ENCODE measurements around the gene NYAP1.
A peak's percentile ranks its signal among the peaks of the same experiment; 100 is the strongest.

The NYAP1 gene

GRCh38 chr7:100472121-100472851 lies 11.4 kb upstream of the NYAP1 start:
- Histone ChIP-seq H3K4me3 (no peak overlapping the region), H3K9me3 (no peaks in the 10 kb centered on the region), H3K27me3 (no peaks in the 10 kb centered on the region), H3K36me3 (peaks cover 4 to 83% (median 20%) of the 10 kb centered on the region in 3 donors), H3K27ac (peak overlapping the region; percentile 59 to 65), H3K4me1 (peaks cover 0 to 64% (median 43%) of the 10 kb centered on the region in 4 donors)
- DNase-seq = no peak
- TF ChIP-seq CTCF (IDR thresholded peaks at IDR 0.05) = no peak
- intact Hi-C loops (cut with DNase I; ENCODE audit: low total_unique reads) = loop anchor here (10.0 kb wide), 1 partner anchor 203 kb away; the partner anchor contains the start of gene GNB2

- Histone ChIP-seq H3K27me3 (no peaks in the 10 kb centered on the region), H3K4me3 (no peak overlapping the region), H3K27ac (peak overlapping the region; percentile 59 to 65), H3K4me1 (peaks cover 0 to 64% (median 47%) of the 10 kb centered on the region in 4 donors), H3K9me3 (no peaks in the 10 kb centered on the region), H3K36me3 (peaks cover 4 to 77% (median 16%) of the 10 kb centered on the region in 3 donors)
- peak; percentile 38 to 74 for DNase-seq
- no peak for TF ChIP-seq CTCF (IDR thresholded peaks at IDR 0.05)
- intact Hi-C loops (cut with DNase I; ENCODE audit: low total_unique reads) = loop anchor here (10.0 kb wide), 1 partner anchor 202 kb away; the partner anchor contains the start of gene GNB2
Measured at GRCh38 chr7:100472854-100473499, 10.8 kb upstream of the NYAP1 start.

GRCh38 chr7:100475549-100475948 lies 8.2 kb upstream of the NYAP1 start:
- Histone ChIP-seq H3K36me3 (peaks cover 4 to 57% (median 16%) of the 10 kb centered on the region in 3 donors), H3K9me3 (no peaks in the 10 kb centered on the region), H3K4me1 (peaks cover 0 to 64% (median 49%) of the 10 kb centered on the region in 4 donors), H3K27ac (peak overlapping the region; percentile 84 to 95), H3K4me3 (peak overlapping the region; percentile 65 to 98), H3K27me3 (no peaks in the 10 kb centered on the region)
- intact Hi-C loops (cut with DNase I; ENCODE audit: low total_unique reads) = loop anchor here (10.0 kb wide), 1 partner anchor 199 kb away; the partner anchor contains the start of gene GNB2
- DNase-seq = no peak
- TF ChIP-seq CTCF (IDR thresholded peaks at IDR 0.05) = no peak

- peak overlapping the region; percentile 65 to 98 for H3K4me3 ChIP-seq
- H3K27me3 ChIP-seq = no peaks in the 10 kb centered on the region
- TF ChIP-seq CTCF (IDR thresholded peaks at IDR 0.05) = no peak
- peak overlapping the region; percentile 84 to 95 for H3K27ac ChIP-seq
- DNase-seq = no peak
- H3K9me3 ChIP-seq = no peaks in the 10 kb centered on the region
- intact Hi-C loops (cut with DNase I; ENCODE audit: low total_unique reads) = loop anchor here (10.0 kb wide), 1 partner anchor 199 kb away; the partner anchor contains the start of gene GNB2
- H3K4me1 ChIP-seq = peaks cover 0 to 64% (median 49%) of the 10 kb centered on the region in 4 donors
- peaks cover 4 to 50% (median 11%) of the 10 kb centered on the region in 3 donors for H3K36me3 ChIP-seq
Measured at GRCh38 chr7:100476101-100476780, 7.5 kb upstream of the NYAP1 start.

Data from tibial artery (tissue), 4 donors.